Ishikawa (cell line): ENCODE results near the gene JPH2.

Experiments used
- CEBPB ChIP-seq: IDR thresholded peaks from 2 replicates; pipeline ENCODE4 v1.6.1; 2012
- CREB1 ChIP-seq: IDR thresholded peaks from 2 replicates; pipeline ENCODE4 v1.6.1; 2012; ENCODE audit warnings: low read depth
- EGR1 ChIP-seq: IDR thresholded peaks from 2 replicates; pipeline ENCODE4 v1.6.1; 2012
- EP300 ChIP-seq: IDR thresholded peaks from 2 replicates; pipeline ENCODE4 v1.6.1; 2012; ENCODE audit warnings: borderline replicate concordance
- FOXM1 ChIP-seq: IDR thresholded peaks from 2 replicates; pipeline ENCODE4 v1.6.1; 2012; ENCODE audit warnings: low read depth, borderline replicate concordance
- MAX ChIP-seq: IDR thresholded peaks from 2 replicates; pipeline ENCODE4 v1.6.1; 2012
- NFIC ChIP-seq: IDR thresholded peaks from 2 replicates; pipeline ENCODE4 v1.6.1; 2012
- RAD21 ChIP-seq: IDR thresholded peaks from 2 replicates; pipeline ENCODE4 v1.6.1; 2012; ENCODE audit warnings: low read depth
- TAF1 ChIP-seq: IDR thresholded peaks from 2 replicates; pipeline ENCODE4 v1.6.1; 2012; ENCODE audit warnings: low read depth, mild to moderate bottlenecking
- TCF12 ChIP-seq: IDR thresholded peaks from 2 replicates; pipeline ENCODE4 v1.6.1; 2012; ENCODE audit warnings: low read depth
- TEAD4 ChIP-seq: IDR thresholded peaks from 2 replicates; pipeline ENCODE4 v1.6.1; 2012
- USF1 ChIP-seq: IDR thresholded peaks from 2 replicates; pipeline ENCODE4 v1.6.1; 2012
- YY1 ChIP-seq: IDR thresholded peaks from 2 replicates; pipeline ENCODE4 v1.6.1; 2012; ENCODE audit warnings: low read depth
- ZBTB7A ChIP-seq: IDR thresholded peaks from 2 replicates; pipeline ENCODE4 v1.6.1; 2012; ENCODE audit warnings: low read depth
- TF ChIP-seq, protein P1 (sequence below): IDR thresholded peaks from 2 replicates; pipeline ENCODE4 v1.6.1; 2012; ENCODE audit warnings: low read depth, mild to moderate bottlenecking

The JPH2 gene

DNA sequence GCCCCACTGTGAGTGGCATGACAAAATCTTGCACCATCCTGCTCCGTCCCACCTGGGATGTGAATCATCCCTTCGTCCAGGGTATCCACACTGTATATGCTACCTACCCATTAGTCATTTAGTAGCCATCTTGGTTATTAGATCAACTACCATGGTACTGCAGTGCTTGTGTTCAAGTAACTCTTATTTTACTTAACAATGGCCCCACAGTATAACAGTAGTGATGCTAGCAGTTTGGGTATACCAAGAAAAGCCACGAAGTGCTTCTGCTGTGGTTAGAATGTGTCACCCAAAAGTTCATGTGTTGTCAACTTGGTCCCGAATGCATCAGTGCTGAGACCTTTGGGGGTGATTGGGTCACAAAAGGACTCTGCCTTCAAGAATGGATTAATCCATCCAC lies 11.9 kb upstream of the JPH2 start:
- no peak for TF ChIP-seq FOXM1
- TF ChIP-seq USF1 = no peak
- TF ChIP-seq MAX = no peak
- no peak for TF ChIP-seq NFIC
- no peak for TF ChIP-seq EGR1
- no peak for TF ChIP-seq CEBPB
- TF ChIP-seq ZBTB7A = no peak
- TF ChIP-seq EP300 = no peak
- TF ChIP-seq TAF1 = no peak
- TF ChIP-seq CREB1 = no peak
- TF ChIP-seq TCF12 = no peak
- TF ChIP-seq YY1 = no peak
- TF ChIP-seq RAD21 = no peak
- TF ChIP-seq TEAD4 = no peak
- TF ChIP-seq, protein P1, sequence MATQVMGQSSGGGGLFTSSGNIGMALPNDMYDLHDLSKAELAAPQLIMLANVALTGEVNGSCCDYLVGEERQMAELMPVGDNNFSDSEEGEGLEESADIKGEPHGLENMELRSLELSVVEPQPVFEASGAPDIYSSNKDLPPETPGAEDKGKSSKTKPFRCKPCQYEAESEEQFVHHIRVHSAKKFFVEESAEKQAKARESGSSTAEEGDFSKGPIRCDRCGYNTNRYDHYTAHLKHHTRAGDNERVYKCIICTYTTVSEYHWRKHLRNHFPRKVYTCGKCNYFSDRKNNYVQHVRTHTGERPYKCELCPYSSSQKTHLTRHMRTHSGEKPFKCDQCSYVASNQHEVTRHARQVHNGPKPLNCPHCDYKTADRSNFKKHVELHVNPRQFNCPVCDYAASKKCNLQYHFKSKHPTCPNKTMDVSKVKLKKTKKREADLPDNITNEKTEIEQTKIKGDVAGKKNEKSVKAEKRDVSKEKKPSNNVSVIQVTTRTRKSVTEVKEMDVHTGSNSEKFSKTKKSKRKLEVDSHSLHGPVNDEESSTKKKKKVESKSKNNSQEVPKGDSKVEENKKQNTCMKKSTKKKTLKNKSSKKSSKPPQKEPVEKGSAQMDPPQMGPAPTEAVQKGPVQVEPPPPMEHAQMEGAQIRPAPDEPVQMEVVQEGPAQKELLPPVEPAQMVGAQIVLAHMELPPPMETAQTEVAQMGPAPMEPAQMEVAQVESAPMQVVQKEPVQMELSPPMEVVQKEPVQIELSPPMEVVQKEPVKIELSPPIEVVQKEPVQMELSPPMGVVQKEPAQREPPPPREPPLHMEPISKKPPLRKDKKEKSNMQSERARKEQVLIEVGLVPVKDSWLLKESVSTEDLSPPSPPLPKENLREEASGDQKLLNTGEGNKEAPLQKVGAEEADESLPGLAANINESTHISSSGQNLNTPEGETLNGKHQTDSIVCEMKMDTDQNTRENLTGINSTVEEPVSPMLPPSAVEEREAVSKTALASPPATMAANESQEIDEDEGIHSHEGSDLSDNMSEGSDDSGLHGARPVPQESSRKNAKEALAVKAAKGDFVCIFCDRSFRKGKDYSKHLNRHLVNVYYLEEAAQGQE = no peak

DNA sequence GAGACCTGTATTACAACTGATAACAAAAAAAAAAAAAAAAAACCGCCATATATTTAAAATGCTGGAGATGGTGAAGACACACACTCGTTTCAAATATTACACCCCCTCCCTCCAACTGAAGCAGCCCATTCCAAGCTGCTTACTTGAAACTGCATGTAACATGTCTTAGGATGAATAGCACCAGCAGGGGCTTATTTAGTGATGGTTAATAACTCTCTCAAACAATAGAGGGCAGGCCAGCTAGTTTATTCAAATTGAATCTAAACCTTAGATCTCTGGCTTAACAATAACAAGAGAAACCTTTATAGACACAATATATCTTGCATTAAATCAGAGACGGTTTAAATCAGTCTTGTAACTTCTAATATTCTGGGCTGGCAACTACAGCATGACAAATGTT lies 9.3 kb upstream of the JPH2 start:
- TF ChIP-seq NFIC (no peak), TAF1 (no peak), MAX (no peak), FOXM1 (no peak), TCF12 (no peak), TEAD4 (no peak), ZBTB7A (no peak), CREB1 (no peak), EP300 (no peak), YY1 (no peak), RAD21 (no peak), USF1 (no peak)
- TF ChIP-seq, protein P1 = no peak

DNA sequence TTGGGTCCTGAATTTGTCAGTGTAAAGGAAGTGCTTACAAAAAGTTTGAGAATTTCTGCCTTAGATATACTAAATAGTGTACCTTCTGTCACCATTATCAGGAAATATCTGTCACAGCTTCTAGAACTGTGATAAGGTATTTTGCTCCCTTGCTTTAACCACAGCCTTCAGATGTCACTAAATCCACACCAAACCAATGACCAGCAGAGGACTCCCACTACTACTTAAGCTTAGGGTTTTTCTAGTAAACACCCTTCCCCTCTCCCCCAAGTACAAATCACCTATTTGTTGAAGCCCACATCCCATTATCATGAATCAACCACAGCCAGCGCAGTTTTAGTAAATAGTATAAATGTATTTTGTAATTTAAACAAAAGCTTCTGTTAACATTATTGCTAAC lies 8.6 kb upstream of the JPH2 start:
- TF ChIP-seq FOXM1 (no peak), RAD21 (no peak), CREB1 (no peak), TEAD4 (no peak), EGR1 (no peak), CEBPB (no peak), TCF12 (no peak), ZBTB7A (no peak), TAF1 (no peak), NFIC (no peak), MAX (no peak), YY1 (no peak), EP300 (no peak), USF1 (no peak)
- TF ChIP-seq, protein P1 = no peak

DNA sequence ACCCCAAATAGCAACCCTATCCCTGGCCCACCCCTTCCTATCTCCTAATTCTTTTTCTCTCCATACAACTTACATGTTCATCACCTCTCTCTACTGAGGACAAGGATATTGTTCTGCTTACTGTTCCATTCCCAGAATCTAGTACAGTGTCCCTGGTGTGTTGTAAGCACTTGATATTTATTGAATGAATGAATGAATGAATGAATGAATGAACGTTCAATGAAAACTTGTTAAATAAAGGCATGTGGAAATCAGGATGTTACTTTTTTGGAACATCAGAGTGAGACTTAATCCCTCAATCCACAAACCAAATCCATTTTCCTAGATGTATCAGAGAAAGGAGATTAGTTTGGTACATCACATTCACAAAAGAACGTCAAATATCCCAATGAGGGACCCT lies 6.8 kb upstream of the JPH2 start:
- TF ChIP-seq EGR1 (no peak), MAX (no peak), EP300 (no peak), TCF12 (no peak), TEAD4 (no peak)
- TF ChIP-seq, protein P1 = no peak
